ENCODE data around the gene FAH.

The FAH gene

DNA sequence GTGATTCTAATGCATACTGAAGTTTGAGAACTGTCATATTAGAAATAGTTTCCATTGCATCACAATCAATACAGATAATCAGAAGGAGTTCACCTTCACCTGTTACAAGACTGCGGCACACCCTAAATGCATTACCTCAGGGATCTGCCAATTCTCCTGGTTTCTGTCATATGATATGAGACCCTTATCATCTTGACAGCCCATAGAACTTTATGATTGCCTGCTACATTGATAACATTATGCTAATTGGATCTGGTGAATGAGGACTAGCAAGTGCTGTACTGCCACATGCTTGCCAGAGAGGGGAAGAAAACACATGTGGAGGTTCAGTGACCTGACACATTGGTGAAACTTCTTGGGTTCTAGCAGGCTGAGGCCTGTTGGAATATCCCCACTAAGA lies 41.4 kb downstream of the FAH start:
- no peak for DNase-seq (ENCODE audit: low read depth in 1 of 2, low spot score in 1 of 2)

DNA sequence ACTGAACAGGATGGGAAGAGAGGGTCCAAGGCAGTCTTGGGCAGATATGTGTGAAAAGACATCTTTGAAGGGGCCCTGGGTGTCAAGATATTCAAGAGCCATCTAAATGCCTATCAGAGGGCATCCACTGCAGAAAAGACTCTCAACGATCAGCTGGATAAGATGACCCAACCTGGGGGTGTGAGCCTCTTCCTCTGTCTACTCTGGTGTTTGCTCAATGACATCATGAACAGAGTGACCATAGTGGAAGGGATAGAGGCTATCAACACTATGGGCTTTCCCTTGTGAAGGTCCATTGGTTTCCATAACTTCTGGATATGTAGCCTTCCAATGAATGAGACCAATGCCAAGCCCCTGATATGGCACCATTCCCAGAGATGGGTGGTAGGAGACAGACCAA lies 42.1 kb downstream of the FAH start:
- DNase-seq (ENCODE audit: low read depth in 1 of 2, low spot score in 1 of 2): no peak

DNA sequence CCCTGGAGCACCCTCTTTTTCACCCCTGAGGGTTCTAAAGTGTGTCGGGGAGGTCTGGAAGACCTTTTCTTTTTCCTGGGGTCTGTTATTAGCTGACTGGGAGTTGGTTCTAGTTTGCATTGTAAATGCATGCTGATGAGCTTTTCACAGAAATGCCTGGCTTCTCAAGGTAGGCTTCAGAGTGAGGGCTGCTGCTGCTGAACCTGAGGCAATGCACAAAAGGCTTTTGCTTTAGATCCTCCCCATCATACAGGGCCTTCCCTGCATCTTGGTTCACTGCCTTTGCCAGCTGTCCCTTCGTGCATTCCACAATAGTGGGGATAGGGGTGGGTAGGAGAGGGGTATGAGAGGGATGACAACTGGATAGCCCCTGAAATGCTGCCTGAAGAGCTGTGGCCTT lies 46.6 kb downstream of the FAH start:
- no peak for DNase-seq (ENCODE audit: low read depth in 1 of 2, low spot score in 1 of 2)

DNA sequence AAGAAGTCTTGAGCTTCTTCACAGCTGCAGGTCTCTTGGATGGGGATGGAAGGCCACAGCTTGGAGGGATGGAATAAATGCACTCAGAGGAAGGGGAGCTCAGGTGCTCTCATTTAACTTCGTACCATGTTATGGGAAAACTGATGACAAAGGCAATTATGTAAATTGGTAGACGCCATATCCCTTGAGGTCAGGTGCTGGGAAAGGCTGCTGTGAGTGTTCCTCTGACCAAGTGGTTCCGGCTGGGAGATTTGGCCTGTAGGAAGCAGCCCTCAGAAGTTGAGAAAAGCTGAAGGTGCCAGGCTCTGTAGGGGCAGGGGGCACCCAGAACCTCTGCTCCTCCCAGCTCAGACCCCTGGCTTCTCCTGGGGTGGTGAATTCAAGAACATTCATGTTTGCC lies 47.1 kb downstream of the FAH start:
- DNase-seq (ENCODE audit: low read depth in 1 of 2, low spot score in 1 of 2): no peak

DNA sequence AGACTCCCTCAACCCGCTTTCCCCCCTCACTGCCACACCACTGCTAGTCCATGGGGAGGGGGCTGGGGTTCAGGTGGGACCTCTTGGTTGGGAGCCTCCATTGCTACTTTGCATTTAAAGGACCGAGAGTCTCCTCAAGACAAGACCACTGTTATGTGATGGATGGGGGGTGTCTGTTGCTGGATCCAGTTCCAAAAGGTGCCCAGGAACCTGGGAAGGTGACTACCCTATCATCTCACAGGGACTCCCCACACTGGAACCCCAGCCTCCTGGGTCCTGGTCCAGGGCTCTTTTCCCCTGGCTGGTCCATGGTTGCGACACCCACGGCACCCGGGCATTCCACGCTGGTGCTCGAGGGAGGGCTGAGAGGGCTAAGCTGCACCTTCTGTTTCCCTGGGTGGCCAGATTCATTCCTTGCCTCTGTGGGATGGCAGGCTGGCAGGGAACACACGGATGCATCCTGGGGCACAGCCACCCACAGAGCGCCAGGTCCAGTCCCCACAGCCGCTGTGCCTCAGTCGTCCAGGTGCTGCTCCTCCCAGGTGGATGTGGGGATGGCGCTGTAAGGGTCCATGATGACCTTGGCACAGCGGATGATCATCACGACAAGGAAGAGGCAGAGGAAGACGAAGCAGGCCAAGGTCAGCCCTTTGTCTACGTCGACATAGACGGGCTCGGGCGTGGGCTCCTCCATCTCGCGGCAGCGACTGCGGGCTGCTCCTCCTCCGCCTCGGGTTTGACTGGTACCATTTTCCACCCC lies 48.6 kb downstream of the FAH start:
- DNase-seq (ENCODE audit: low read depth in 1 of 2, low spot score in 1 of 2): no peak

DNA sequence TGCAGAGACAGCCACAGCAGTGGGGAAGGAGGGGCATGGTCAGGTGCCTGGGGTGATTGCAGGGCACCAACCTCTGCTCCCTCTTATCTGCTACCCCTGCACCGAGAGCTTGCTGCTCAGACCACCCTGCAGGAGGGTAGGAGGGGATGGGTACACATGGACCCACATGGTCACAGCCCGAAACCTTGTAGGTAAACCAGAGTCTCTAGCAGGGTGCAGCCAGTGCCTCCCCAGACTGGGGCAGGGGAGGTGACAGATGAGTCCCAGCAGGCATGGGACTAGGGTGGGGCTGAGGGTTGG lies 49.2 kb downstream of the FAH start:
- DNase-seq (ENCODE audit: low read depth in 1 of 2, low spot score in 1 of 2): no peak

DNA sequence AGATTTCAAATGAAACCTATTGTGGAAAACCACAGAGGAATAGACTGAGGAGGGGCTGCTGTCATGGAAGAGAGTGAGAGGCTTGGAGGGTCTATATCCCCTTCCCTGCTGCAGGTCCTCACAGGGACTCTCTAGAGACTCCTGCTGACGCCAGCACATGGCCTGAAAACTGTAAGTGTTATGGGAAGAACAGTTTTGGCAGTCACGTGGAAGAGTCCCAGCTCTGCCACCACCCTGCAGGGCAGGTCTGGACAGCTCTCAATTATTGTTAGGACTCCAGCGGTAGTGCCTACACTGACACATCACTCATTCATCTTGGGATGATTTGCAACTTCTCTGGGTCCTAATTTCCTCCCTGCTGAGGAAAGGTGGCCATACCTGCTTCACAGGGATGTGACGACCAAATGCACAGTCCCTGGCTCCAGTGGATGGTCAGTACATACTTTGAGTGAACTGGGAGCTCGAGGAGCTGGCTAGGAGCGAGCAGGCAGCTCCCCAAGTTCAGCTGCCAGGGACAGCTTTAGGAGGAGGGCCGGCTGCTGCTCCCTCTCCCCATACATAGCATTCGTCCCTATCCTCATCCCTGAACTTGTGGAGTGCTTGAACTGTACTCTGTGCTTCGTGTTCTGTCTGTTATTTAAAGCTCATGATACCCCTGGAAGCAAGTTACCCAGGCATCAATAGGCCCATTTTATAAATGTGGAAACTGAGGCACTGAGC lies 50.0 kb downstream of the FAH start:
- DNase-seq (ENCODE audit: low read depth in 1 of 2, low spot score in 1 of 2): no peak

DNA sequence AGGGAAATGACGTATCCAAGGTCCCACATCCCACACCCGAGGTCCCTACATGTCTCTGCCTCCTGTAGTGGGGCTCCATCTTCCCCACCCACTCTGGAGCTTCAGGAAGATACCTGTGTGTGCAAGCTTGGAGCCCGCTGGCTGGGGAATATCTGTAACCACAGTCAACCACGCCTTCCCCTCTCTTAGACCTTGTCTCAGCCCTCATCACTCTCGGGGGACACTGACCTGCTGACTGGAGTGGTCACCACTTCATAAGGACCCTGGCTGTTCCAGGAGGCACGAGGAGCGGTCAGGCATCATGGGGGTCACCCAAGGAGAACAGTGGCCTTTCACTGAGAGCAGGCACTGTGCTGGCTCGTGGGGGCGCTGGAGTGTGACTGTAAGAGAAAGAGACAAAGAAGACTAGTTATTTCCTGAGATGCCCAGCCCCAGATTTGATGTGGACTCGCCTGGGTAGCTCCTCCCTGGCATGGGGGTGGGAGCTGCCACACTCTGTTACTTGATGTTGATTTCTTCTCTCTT lies 50.6 kb downstream of the FAH start:
- no peak for DNase-seq (ENCODE audit: low read depth in 1 of 2, low spot score in 1 of 2)

DNA sequence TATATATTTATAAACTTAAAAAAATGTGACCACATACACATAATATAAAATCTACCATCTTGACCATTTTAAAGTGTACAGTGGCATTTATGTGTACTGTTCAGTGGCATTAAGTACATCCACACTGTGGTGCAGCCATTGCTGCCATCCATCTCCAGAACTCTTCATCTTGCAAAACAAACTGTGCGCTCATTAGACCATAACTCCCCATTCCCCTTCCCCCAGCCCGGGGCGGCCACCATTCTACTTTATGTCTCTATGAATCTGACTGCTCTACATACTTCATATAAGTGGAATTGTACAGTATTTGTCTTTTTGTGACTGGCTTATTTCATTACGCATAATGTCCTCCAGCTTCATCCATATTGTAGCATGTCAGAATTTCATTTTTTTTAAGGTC lies 51.4 kb downstream of the FAH start:
- no peak for DNase-seq (ENCODE audit: low read depth in 1 of 2, low spot score in 1 of 2)

DNA sequence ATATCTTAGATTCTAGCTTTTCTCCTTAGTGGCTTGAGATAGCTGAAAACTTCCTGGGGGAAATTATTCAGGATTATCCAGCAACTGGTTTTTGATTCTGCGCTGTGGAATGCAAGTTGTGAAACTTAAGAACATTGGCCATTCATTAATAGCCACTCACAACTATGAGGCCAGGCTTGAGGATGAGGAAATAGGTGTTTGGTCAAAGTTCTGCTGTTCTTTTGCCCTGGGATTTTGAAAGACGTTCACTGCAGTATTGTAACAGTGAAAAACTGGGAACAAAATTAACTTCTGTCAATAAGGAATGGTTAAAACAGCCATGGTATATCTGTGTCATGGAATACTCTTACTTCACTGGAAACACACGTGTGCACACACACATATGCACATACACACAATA lies 55.1 kb downstream of the FAH start:
- no peak for DNase-seq (ENCODE audit: low read depth in 1 of 2, low spot score in 1 of 2)

DNA sequence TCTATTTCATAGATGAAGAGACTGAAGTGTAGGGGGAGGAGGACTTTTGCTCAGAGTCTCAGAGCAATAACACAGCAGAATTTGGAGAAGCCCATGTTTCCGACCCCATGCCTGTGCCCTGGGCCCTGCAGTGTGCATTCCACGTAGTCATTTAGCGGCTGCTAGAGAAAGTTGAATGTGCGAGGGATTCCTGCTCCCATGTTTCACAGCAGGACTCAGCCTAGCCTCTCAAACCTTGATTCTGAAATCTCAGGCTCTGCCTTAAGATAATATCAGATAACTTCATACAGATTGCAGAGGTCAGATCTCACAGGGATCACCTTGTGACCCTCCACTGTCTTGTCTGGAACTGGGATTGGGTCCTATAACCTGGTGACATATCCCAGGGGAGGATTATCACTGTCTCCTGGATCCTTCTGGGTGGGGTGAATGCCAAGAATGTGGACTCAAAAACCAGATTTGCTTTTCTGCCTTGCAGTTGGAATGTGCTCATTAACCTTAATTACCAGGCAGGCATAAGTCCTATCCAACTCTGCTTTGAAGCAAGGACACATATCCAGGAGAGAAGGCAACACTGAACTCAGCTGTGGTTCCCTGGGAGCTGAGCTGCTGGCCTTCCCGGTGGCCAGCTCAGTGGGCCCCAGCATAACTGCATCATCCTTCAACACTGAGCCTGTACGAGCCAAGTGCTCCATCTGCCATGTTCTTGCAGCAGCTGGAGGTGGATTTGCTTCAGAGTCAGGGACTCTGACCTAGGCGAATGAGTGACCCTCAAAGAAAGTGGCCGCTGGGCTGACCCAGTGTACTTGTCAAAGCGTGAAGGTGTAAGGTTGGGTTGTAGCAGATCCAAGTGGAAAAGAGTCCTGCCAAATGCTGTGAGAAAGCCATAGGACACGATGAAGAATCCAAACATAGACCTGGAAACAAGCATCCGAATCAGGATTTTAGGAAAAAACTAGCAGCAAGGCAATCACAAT lies 56.2 kb downstream of the FAH start:
- no peak for DNase-seq (ENCODE audit: low read depth in 1 of 2, low spot score in 1 of 2)

DNA sequence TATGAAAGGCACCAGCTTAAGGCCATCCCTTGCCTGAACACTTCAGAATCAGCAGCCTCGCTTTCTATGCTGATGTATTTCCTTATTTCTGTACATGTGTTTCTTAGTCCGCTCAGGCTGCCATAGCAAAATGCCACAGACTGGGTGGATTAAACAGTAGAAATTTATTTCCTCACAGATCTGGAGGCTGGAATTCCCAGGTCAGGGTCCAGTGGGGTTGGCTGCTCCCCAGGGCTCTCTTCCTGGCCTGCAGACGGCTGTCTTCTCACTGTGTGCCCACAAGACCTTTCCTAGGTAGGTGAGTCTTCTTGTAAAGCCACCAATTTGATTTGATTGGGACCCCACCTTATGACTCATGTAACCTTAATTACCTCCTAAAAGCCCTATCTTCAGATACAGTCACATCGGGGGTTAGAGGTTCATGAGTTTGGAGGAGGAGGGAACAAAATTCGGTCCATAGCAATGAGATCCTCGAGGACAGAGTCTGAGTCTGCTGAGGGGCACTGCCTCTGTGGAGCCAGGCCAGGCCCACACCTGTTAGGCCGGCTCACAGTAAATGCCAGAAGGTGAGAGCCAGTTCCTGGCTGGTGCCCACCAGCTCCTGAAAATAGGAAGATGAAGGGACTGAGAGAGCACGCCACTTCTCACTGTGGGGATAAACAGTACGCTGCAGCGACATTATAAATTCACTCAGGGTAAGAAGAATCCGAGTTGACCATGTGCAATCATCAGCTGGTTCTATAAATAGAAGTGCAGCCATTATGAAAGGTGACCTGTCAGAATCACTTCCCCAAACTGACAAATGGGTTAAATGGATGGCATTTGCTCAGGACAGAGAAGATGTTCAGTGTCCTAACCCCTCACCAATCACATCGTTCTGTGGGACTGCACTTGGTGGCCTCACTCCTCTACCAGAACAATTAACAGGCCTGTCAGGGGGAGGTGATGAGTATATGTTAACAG lies 58.1 kb downstream of the FAH start:
- no peak for DNase-seq (ENCODE audit: low read depth in 1 of 2, low spot score in 1 of 2)

DNA sequence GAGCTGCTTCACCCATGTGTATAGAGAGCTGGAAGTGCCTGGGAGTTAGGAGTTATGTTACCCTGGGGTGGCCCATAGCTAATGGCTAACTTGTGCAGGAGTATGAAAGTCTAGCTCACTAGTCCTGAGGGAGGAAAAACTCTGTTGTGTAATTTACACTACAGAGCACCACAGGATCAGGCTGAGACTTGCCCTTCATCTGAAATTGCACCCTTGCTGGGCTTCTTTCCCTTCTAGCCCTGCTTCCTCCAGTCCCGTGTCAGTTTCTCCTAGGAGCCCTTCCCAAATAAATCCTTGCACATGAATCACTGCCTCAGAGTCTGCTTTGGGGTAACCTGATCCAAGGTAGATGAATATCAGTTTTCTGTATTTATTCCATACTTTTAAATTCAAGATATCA lies 59.2 kb downstream of the FAH start:
- DNase-seq (ENCODE audit: low read depth in 1 of 2, low spot score in 1 of 2): no peak

DNA sequence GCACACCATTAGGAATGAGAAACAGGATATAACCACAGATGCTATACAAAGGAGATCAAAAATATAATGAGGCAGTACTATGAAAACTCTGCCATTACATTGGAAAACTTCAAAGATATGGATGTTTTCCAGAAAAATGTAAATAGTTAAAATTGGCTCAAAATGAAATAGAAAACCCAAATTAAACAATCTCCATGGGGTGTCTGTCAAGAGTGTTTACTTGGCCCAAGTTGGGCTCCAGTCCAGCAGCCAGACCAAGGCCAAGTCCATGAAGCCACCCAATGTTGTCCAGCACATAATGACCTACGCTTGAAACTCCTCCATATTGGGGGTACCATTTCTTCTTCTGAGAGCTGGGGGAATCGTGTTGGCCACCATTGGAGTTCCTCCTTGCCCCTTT lies 62.1 kb downstream of the FAH start:
- no peak for DNase-seq (ENCODE audit: low read depth in 1 of 2, low spot score in 1 of 2)

DNA sequence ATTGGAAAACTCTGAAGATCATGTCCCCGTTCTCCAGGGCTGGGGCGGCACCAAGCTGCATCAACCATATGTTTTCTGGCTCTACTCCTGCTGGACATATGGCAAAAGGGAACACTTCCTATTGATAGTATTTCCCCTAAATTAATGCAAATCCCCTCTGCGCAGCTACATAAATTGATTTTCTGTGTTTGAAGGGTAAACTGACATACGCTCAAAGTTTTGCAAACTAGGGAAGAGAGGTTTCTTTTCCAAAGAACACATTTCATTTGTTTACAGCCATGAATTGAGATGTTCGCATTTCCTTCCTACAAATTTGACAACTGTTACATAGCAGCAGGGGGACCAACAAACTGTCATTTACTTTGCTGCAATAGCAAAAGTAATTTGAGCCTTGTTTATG lies 63.3 kb downstream of the FAH start:
- DNase-seq (ENCODE audit: low read depth in 1 of 2, low spot score in 1 of 2): no peak

DNA sequence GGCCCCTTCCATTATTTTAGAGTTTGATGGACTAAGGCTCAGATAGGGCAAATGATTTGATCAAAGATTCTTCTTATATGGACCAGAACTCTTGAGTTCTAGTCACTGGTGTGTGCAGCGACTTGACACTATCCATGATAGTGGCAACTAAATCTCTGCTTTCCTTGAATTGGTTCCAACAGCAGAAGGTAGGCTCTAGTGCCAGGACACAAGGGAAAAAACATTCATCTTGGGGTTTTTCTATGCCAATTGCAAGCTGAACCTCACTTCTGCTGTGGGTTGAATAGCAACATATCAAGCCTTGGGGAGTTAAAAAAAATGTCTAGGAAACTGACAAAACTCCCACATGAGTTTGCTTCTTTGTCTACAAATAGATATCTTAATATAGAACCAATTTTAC lies 64.1 kb downstream of the FAH start:
- no peak for DNase-seq (ENCODE audit: low read depth in 1 of 2, low spot score in 1 of 2)

DNA sequence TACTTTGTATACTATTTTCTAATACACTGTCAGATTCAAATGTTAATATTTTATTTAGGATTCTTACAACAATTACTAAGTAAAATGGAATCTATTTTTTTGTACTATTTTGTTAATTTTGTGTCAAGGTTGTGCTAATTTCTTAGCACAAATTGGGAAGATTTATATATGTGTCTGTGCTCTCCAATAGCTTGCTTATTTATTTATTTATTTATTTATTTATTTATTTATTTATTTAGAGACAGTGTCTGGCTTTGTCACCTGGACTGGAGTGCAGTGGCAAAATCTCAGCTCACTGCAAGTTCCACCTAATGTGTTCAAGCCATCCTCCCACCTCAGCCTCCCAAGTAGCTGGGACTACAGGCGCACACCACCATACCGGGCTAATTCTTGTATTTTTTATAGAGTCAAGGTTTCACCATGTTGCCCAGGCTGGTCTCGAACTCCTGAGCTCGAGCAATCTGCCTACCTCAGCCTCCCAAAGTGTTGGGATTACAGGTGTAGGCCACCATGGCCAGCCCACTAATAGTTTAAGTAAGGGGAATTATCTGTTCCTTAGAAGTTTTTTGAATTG lies 64.6 kb downstream of the FAH start:
- DNase-seq (ENCODE audit: low read depth in 1 of 2, low spot score in 1 of 2): no peak

DNA sequence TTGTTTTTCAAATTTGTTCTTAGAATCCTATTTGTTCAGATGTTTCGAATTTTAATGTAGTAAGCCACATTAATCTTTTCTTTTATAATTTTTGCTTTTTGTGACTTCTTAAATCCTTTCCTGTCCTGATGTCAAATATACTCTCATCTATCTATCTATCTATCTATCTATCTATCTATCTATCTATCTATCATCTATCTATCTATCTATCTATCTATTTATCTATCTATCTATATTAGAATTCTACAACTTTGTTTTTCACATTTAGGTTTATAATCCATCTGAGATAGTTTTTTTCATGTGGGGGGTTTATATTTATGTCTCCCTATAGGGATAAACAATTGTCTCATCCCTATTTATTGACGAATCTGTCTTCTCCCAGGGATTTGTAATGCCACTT lies 67.2 kb downstream of the FAH start:
- DNase-seq (ENCODE audit: low read depth in 1 of 2, low spot score in 1 of 2): no peak

DNA sequence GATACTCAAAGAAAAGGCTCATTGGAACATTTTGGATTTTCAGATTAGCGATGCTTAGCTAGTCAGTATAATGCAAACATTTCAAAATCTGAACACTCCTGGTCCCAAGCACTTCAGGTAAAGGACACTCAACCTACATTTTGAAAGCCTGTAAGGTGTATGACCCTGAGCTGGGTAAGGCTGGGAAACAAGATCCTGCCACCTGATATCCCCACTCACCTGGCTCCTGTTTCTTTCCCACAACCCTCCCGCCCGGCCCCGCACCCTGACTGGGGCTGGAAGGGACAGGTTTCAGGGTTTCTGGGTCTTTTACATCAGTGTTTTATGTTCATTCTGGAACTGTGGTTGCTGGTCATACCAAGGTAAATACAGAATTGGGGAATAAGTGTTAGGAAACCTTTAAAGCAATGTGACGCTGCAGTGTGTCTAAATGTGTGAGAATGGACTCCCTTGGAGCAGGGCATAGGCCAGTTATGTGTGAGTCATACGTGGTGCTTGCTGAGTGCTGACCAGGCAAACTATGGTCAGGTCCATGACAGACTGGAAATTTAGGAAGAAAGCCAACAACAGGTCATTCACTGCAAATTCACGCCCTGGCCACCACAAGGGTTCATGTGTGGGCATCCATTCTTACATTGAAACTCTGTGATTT lies 76.3 kb downstream of the FAH start:
- no peak for DNase-seq (ENCODE audit: low read depth in 1 of 2, low spot score in 1 of 2)

DNA sequence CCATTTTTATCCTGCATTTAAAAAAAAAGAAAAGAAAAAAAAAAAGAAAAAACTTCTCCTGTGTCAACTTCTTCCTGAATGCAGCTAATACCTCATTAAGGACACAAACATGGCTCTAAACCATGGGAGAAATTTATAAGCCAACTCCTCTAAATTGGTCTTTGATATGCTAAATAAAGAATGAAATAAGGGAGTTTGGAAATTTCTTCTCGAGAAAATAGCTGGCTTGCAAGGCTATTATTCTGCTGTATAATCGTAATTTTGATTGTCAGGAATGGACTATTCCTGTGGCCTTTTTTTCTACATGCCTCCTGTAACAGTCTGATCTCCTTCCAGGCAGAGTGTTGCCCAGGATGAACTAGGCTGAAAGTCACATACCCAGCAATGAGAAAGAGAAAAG lies 78.6 kb downstream of the FAH start:
- no peak for DNase-seq (ENCODE audit: low read depth in 1 of 2, low spot score in 1 of 2)

All from stimulated activated CD4-positive, alpha-beta T cell treated with anti-CD3 and anti-CD28 coated beads, Interleukin-15, amount 100 ng/mL, for 1 hour (primary cell).